Measurements from ENCODE around the gene BRPF3.

DNA sequence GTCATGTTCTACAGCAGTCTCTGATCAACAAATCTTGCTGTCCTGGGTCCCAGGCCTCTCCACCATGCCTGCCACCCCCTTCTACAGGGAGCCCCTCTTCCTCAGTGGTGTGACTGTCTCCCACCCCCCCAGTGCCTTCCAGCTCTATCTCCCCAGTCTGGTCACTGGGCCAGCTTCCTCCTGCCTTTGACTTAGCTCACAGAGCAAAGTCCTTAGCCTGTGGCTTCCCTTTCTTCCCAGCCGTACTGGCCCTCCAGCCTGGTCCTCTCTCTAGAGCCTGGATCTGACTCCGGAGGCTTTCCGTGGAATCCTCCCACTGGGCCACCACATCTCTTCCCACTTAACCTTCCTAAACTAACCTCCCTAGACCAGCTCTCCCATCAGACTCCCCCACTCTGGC lies 49.2 kb upstream of the BRPF3 start:
- TF ChIP-seq, protein P1, sequence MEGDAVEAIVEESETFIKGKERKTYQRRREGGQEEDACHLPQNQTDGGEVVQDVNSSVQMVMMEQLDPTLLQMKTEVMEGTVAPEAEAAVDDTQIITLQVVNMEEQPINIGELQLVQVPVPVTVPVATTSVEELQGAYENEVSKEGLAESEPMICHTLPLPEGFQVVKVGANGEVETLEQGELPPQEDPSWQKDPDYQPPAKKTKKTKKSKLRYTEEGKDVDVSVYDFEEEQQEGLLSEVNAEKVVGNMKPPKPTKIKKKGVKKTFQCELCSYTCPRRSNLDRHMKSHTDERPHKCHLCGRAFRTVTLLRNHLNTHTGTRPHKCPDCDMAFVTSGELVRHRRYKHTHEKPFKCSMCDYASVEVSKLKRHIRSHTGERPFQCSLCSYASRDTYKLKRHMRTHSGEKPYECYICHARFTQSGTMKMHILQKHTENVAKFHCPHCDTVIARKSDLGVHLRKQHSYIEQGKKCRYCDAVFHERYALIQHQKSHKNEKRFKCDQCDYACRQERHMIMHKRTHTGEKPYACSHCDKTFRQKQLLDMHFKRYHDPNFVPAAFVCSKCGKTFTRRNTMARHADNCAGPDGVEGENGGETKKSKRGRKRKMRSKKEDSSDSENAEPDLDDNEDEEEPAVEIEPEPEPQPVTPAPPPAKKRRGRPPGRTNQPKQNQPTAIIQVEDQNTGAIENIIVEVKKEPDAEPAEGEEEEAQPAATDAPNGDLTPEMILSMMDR (IDR thresholded peaks at IDR 0.05; ENCODE audit: low read length) = no peak
- TF ChIP-seq EZH2 (IDR thresholded peaks at IDR 0.05; ENCODE audit: borderline replicate concordance, low read length) = no peak
